ENCODE measurements around the gene LSS.
A peak's percentile ranks its signal among the peaks of the same experiment; 100 is the strongest.

LSS gene

GRCh38 chr21:46220847-46221246, 7.7 kb downstream of the LSS start:
- Mint-ChIP-seq H3K27me3 (no peaks in the 10 kb centered on the region), H3K27ac (peak overlapping the region in 1 of 2 donors; percentile 52), H3K9me3 (no peaks in the 10 kb centered on the region), H3K4me3 (no peak overlapping the region), H3K4me1 (ENCODE audit: low read depth in 2 of 2) (peaks cover 16 to 21% of the 10 kb centered on the region in 2 donors), H3K36me3 (ENCODE audit: insufficient read depth) (peaks cover 14% of the 10 kb centered on the region)
- no peak for DNase-seq
- ATAC-seq (replicated peaks) = no peak

GRCh38 chr21:46220275-46220810, 8.2 kb downstream of the LSS start:
- peak overlapping the region; percentile 11 to 52 for H3K27ac Mint-ChIP-seq
- ATAC-seq (replicated peaks) (no peak), DNase-seq (no peak)
- H3K36me3 Mint-ChIP-seq (ENCODE audit: insufficient read depth) = peaks cover 14% of the 10 kb centered on the region
- no peaks in the 10 kb centered on the region for H3K27me3 Mint-ChIP-seq
- H3K4me3 Mint-ChIP-seq = no peak overlapping the region
- H3K4me1 Mint-ChIP-seq (ENCODE audit: low read depth in 2 of 2) = peaks cover 11 to 16% of the 10 kb centered on the region in 2 donors
- H3K9me3 Mint-ChIP-seq = no peaks in the 10 kb centered on the region

- peaks cover 14% of the 10 kb centered on the region for H3K36me3 Mint-ChIP-seq (ENCODE audit: insufficient read depth)
- H3K27ac Mint-ChIP-seq = peak overlapping the region in 1 of 2 donors; percentile 11
- no peaks in the 10 kb centered on the region for H3K9me3 Mint-ChIP-seq
- H3K27me3 Mint-ChIP-seq = no peaks in the 10 kb centered on the region
- peaks cover 10 to 16% of the 10 kb centered on the region in 2 donors for H3K4me1 Mint-ChIP-seq (ENCODE audit: low read depth in 2 of 2)
- no peak overlapping the region for H3K4me3 Mint-ChIP-seq
- ATAC-seq (replicated peaks) (no peak), DNase-seq (no peak)
These were observed 8.9 kb downstream of the LSS start for GRCh38 chr21:46219591-46220239.

- no peak overlapping the region for H3K27ac Mint-ChIP-seq
- no peaks in the 10 kb centered on the region for H3K27me3 Mint-ChIP-seq
- H3K9me3 Mint-ChIP-seq = no peaks in the 10 kb centered on the region
- H3K36me3 Mint-ChIP-seq (ENCODE audit: insufficient read depth) = peaks cover 10% of the 10 kb centered on the region
- no peak for DNase-seq
- H3K4me3 Mint-ChIP-seq = no peak overlapping the region
- H3K4me1 Mint-ChIP-seq (ENCODE audit: low read depth in 2 of 2) = peaks cover 10 to 13% of the 10 kb centered on the region in 2 donors
- ATAC-seq (replicated peaks) = no peak
These were observed 9.5 kb downstream of the LSS start for GRCh38 chr21:46218906-46219590.

- Mint-ChIP-seq H3K27me3 (no peaks in the 10 kb centered on the region), H3K4me1 (ENCODE audit: low read depth in 2 of 2) (peaks cover 8 to 13% of the 10 kb centered on the region in 2 donors), H3K27ac (no peak overlapping the region), H3K9me3 (no peaks in the 10 kb centered on the region), H3K36me3 (ENCODE audit: insufficient read depth) (peaks cover 7% of the 10 kb centered on the region), H3K4me3 (no peak overlapping the region)
- ATAC-seq (replicated peaks) (no peak), DNase-seq (no peak)
These were observed 10.9 kb downstream of the LSS start for GRCh38 chr21:46217511-46218196.

GRCh38 chr21:46216132-46216747, 12.3 kb downstream of the LSS start:
- ATAC-seq (replicated peaks) (no peak), DNase-seq (no peak)
- peaks cover 7% of the 10 kb centered on the region for H3K36me3 Mint-ChIP-seq (ENCODE audit: insufficient read depth)
- H3K9me3 Mint-ChIP-seq = no peaks in the 10 kb centered on the region
- H3K4me1 Mint-ChIP-seq (ENCODE audit: low read depth in 2 of 2) = peaks cover 3 to 7% of the 10 kb centered on the region in 2 donors
- H3K4me3 Mint-ChIP-seq = no peak overlapping the region
- no peak overlapping the region for H3K27ac Mint-ChIP-seq
- H3K27me3 Mint-ChIP-seq = no peaks in the 10 kb centered on the region

GRCh38 chr21:46215436-46216131, 13.0 kb downstream of the LSS start:
- peaks cover 3 to 5% of the 10 kb centered on the region in 2 donors for H3K4me1 Mint-ChIP-seq (ENCODE audit: low read depth in 2 of 2)
- H3K4me3 Mint-ChIP-seq = no peak overlapping the region
- H3K27me3 Mint-ChIP-seq = no peaks in the 10 kb centered on the region
- DNase-seq (no peak), ATAC-seq (replicated peaks) (no peak)
- H3K9me3 Mint-ChIP-seq = no peaks in the 10 kb centered on the region
- H3K36me3 Mint-ChIP-seq (ENCODE audit: insufficient read depth) = peaks cover 7% of the 10 kb centered on the region
- no peak overlapping the region for H3K27ac Mint-ChIP-seq

- Mint-ChIP-seq H3K9me3 (no peaks in the 10 kb centered on the region), H3K36me3 (ENCODE audit: insufficient read depth) (peaks cover 10% of the 10 kb centered on the region), H3K27me3 (no peaks in the 10 kb centered on the region), H3K4me1 (ENCODE audit: low read depth in 2 of 2) (peaks cover 3 to 4% of the 10 kb centered on the region in 2 donors), H3K27ac (no peak overlapping the region), H3K4me3 (no peak overlapping the region)
- DNase-seq (no peak), ATAC-seq (replicated peaks) (no peak)
These were observed 13.9 kb downstream of the LSS start for GRCh38 chr21:46214478-46215340.

- Mint-ChIP-seq H3K27me3 (no peaks in the 10 kb centered on the region), H3K4me1 (ENCODE audit: low read depth in 2 of 2) (peaks cover 3 to 4% of the 10 kb centered on the region in 2 donors), H3K27ac (peak overlapping the region; percentile 28 to 53), H3K4me3 (no peak overlapping the region), H3K9me3 (no peaks in the 10 kb centered on the region), H3K36me3 (ENCODE audit: insufficient read depth) (peaks cover 6% of the 10 kb centered on the region)
- DNase-seq (no peak), ATAC-seq (replicated peaks) (no peak)
These were observed 14.8 kb downstream of the LSS start for GRCh38 chr21:46213620-46214286.

- H3K27me3 Mint-ChIP-seq = no peaks in the 10 kb centered on the region
- no peaks in the 10 kb centered on the region for H3K9me3 Mint-ChIP-seq
- peaks cover 6% of the 10 kb centered on the region for H3K36me3 Mint-ChIP-seq (ENCODE audit: insufficient read depth)
- H3K4me1 Mint-ChIP-seq (ENCODE audit: low read depth in 2 of 2) = peaks cover 3 to 4% of the 10 kb centered on the region in 2 donors
- ATAC-seq (replicated peaks) (no peak), DNase-seq (no peak)
- no peak overlapping the region for H3K4me3 Mint-ChIP-seq
- H3K27ac Mint-ChIP-seq = peak overlapping the region; percentile 28 to 80
These were observed 15.7 kb downstream of the LSS start for GRCh38 chr21:46212721-46213484.
